ENCODE results near the gene PRDX4.
"Not testable (repeated sequence)": the region's sequence is repeated elsewhere in the genome, so short reads cannot be mapped to it uniquely, and the experiment has no call there.

The PRDX4 gene

DNA sequence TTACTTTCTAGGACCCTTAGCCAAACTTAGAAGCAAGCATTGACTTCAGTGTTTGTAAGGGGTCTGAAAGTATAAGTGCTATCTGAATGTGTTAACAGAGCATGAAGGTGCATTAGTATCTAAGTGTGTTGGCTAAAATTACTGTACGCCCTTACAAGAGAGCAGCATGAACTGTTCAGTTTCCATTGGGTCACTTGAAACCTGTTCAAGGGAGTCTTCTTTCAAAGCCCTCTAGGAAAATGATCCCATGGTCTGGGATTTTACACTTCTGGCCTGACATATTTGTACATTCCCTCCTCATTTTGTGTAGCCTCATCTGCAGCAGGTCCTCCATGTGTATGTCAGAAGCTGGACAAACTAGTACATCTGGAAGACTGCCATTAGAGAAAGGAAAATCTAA is 3.2 kb downstream of the PRDX4 start:
- TF ChIP-seq, protein P1, sequence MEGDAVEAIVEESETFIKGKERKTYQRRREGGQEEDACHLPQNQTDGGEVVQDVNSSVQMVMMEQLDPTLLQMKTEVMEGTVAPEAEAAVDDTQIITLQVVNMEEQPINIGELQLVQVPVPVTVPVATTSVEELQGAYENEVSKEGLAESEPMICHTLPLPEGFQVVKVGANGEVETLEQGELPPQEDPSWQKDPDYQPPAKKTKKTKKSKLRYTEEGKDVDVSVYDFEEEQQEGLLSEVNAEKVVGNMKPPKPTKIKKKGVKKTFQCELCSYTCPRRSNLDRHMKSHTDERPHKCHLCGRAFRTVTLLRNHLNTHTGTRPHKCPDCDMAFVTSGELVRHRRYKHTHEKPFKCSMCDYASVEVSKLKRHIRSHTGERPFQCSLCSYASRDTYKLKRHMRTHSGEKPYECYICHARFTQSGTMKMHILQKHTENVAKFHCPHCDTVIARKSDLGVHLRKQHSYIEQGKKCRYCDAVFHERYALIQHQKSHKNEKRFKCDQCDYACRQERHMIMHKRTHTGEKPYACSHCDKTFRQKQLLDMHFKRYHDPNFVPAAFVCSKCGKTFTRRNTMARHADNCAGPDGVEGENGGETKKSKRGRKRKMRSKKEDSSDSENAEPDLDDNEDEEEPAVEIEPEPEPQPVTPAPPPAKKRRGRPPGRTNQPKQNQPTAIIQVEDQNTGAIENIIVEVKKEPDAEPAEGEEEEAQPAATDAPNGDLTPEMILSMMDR (IDR thresholded peaks at IDR 0.05; ENCODE audit: borderline replicate concordance, insufficient read depth, low read depth, low read length), result no peak
- H3K4me3 ChIP-seq (ENCODE audit: low read depth, low read length), result no peak overlapping the region

DNA sequence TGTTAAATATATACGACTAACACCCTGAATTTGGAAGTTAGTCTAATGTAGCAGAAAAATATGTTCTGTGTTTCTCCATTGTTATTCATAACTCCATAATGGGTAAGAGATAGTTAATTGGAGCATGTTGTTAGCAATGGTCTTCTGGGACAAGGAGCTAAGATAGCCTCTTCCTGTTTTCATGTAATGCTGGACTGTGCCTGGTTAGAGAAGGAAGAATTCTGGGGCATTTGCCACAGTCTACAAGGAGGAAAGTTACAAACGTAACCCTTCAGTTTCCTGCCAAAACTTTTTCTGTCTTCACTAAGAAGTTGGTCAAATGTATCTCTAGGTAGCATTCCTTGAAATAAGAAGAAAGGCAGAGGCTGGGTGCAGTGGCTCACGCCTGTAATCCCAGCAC is 5.8 kb downstream of the PRDX4 start:
- H3K4me3 ChIP-seq (ENCODE audit: low read depth, low read length), result no peak overlapping the region
- TF ChIP-seq, protein P1 (IDR thresholded peaks at IDR 0.05; ENCODE audit: borderline replicate concordance, insufficient read depth, low read depth, low read length), result no peak

DNA sequence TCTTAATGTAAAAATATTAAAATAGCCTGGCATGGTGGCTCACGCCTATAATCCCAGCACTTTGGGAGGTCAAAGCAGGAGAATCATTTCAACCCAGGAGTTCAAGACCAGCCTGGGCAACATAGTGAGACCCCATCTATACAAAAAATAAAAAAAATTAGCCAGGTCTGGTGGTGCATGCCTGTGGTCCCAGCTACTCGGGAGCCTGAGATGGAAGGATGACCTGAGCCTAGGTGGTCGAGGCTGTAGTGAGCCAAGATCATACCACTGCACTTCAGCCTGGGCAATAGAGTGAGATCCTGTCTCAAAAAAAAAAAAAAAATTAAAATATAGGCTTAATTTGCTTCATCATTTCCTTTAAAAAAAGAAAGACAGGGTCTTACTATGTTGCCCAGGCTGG is 9.2 kb downstream of the PRDX4 start:
- not testable (repeated sequence) for H3K4me3 ChIP-seq (ENCODE audit: low read depth, low read length)

DNA sequence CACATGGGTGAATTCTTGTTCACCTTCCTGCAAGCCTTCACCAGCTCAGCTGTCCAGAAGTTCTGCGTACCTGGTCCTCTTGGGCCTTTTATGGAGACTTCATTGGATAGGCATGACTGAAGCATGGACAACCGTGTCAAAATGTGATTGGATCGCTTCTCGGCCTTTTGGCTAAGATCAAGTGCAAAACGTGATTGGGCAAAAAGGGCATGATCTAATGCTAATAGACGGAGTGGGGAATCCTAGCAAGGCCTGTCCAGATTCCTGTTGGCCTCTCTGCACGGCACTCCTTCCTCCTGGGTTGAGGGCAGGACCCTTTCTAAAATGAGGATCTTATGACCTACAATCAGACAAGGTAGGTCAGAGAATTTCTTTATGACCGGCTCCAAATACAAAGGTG is 24.9 kb downstream of the PRDX4 start:
- no peak overlapping the region for H3K4me3 ChIP-seq (ENCODE audit: low read depth, low read length)
- TF ChIP-seq, protein P1 (IDR thresholded peaks at IDR 0.05; ENCODE audit: borderline replicate concordance, insufficient read depth, low read depth, low read length), result no peak

DNA sequence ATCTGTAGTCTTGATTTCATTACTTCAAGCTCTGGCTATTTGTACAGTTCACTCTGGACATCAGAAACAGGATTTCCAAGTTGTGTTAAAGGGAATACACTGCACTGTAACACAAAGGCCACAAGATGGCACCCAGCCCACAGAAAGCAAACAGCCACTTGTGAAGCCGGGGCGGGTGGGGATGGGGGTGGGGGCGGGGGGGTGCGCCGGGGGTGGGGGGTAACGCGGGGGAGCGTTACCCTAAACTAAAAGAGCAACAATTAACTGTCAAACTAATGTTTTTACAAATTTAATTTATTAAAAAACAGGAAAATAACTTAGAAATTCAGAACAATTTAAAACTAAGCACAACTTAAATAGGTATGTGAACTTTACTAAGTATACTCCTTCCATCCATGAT is 27.3 kb downstream of the PRDX4 start:
- H3K4me3 ChIP-seq (ENCODE audit: low read depth, low read length), result no peak overlapping the region
- TF ChIP-seq, protein P1 (IDR thresholded peaks at IDR 0.05; ENCODE audit: borderline replicate concordance, insufficient read depth, low read depth, low read length), result peak; percentile 58

DNA sequence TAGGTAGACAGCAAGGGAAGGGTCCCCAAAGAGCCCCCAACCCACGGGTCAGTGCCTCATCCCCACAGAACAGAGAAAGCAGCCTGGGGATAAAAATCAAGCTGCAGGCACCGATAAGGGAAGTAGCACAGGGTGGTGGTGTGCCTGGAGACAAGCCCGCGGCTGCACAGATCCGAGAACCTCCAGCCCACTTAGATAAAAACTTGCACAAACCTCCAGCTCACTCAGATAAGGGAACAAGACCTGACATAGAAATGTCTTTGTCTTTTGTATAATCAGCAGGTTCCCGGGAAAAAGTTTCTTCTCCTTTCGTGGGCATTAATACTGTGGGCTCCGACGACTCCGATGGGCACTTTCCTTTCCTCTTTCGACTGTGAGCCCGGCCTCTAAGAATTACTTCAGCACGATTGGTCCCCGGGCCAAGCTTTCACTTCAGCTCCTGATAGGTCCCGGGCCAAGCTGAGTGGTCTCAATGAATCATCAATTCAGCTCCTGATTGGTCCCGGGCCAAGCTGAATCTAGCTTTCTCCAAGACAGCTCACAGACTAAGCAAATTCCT is 32.4 kb downstream of the PRDX4 start:
- TF ChIP-seq, protein P1 (IDR thresholded peaks at IDR 0.05; ENCODE audit: borderline replicate concordance, insufficient read depth, low read depth, low read length), result no peak
- no peak overlapping the region for H3K4me3 ChIP-seq (ENCODE audit: low read depth, low read length)

DNA sequence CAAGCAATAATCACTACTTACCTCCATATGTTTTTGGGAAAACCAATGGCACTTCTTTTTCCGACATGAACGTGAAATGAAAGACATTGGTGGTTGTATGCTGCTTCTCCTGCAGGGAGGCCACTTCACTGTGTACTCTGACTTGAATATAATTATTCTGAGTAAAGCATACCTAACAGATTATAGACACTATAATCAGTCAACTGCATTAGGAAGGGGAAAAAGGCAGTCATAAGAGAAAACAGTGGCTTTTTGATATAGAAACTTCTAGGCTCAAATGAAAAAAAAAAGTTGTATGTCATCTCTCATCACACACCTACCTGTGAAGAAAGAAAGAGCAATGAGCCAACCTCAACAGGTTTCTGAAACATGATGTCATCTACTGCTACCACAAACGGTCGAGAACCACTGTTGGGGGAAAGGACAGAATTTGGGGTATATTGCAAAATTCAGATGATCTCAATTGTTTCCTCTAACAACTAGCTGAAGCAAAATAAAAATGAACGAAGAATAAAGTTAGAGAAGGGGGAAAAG is 37.4 kb downstream of the PRDX4 start:
- TF ChIP-seq, protein P1 (IDR thresholded peaks at IDR 0.05; ENCODE audit: borderline replicate concordance, insufficient read depth, low read depth, low read length), result no peak
- H3K4me3 ChIP-seq (ENCODE audit: low read depth, low read length), result no peak overlapping the region
